GM19455 (cell line): ENCODE data around the gene HEMGN.

Experiments used
- ATAC-seq: cut with Tn5 transposase; IDR thresholded peaks from one replicate; pipeline ENCODE4 v1.9.1; 2021; ENCODE audit not compliant: unreplicated experiment

HEMGN gene

DNA sequence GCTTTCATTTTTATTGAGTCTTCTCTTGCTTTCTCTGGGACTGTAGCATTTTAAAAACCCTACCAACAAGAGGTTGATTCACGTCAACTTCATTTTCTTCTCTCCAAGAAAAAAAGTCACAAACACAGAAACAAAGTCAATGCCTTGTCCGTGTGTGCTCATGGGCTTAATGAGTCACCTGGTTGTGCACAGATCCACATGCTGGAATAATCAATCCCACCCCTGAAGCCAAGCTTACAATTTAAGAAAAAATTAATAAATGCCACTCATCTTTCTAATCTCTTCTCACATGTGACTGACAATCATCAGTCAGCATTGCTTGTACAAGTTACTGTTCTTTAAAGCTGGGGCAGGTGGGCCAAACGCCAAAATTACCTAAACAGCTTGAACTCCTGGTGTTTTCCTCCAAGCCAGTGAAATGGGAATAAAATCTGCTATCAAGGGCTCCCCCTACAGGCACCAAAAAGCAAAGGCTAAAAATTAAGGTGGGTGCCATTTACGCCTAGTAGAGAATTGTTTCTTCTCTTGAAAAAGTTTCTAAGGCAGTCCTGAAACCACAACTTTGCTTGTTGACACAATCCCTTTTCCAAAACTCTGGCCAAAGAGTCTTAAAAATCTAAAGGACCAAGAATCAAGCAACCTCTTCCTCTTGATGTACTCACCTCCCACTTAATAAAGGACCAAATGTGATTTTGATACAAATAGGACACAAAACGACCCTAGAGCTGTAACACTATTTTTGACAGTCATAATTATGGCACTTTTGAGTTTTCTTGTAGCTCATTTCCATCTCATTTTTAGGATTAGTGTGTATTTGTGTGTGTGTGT lies 37.0 kb downstream of the HEMGN start:
- no peak for ATAC-seq

DNA sequence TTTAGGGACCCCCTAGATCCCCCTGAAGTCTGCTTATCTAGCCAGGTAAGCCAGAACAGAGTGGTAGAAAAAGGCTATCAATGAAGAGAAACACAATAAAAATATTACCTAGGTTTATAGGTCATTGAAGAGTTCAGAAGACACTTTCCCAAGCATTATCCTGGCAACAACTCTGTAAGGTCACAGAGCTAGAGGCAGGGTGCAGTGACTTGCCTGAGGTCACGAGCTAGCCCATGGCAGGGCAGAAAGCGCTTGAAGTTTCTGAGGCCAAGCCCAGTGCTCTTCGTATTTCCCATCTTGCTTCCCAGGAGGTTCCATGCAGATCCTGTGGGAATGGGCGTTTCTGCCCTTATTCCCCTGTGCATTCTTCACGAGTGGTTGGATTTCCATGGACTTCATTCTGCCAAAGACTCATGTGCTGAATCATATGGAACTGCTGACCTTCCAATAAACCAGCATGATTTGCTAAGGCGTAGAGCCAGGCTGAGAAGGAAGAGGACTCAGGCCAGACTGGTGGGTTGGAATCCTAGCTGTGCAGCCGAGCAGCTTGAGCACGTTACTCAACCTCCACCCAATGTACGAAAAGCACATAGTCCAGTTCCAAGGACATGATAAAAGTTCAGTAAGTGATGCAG lies 37.8 kb downstream of the HEMGN start:
- no peak for ATAC-seq

DNA sequence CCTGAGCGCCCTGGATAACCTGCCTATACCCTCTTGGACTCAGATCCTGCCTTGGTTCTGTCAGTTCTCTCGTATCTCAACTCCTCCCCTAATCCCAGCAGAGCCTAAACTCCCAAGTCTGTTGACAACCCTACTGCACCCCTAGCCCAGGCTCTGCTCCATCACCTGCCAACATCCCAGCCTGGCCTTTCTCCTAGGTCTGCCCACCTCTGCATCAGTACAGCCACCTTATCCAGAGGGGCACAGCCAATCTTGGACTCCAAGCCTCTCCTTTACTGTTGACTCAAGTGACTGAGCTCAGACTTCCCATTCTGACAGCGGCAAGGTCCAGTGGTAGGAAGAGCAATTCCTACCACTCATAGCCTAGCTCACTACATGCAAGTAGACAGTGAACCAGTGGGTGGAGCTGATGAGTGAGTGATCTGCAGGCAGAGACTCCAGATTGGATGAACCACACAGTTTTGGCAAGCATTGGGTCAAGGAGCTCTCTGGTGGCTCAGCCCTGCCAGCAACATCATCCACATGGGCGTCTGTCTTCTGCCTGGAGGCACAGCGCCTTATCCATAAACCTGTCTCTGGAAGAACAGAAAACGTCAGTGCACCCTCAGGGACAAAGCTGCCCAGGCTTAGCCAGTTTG lies 42.2 kb downstream of the HEMGN start:
- ATAC-seq: no peak

DNA sequence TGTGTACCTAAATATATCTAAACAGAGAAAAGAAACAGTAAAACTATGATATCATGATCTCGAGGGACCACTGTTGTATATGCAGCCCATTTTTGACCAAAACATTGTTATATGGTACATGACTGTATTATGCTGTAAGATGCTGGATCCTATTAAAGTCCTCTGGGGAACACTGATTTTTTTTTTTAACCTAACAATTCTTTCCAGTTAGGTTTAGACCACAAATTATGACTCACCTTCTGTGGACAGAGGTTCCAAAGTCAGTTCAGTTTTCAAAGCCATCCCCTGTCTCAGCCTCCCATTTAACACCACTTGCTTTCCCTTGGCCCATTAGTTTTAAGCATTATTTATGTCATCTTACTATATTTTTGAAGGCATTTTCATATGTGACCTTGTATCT lies 42.8 kb downstream of the HEMGN start:
- no peak for ATAC-seq

DNA sequence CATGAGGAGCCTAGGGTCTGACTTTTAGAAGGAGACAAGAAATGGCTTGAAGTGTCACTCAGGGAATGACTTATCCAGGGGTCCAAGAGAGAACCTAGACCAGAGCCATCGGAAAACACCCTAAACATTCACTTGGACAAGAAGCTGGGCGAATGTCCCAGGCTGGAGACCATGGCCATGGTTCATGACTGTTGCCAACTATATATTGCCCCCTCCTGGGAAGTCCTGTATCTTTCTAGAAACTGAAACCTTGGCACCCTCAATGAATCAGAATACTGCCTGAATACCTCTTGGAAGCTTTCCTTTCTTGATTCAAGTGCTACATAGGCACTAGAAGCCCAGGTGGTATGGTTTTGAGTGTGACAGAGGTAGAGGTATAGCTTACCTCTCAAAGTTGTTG lies 45.6 kb downstream of the HEMGN start:
- no peak for ATAC-seq

DNA sequence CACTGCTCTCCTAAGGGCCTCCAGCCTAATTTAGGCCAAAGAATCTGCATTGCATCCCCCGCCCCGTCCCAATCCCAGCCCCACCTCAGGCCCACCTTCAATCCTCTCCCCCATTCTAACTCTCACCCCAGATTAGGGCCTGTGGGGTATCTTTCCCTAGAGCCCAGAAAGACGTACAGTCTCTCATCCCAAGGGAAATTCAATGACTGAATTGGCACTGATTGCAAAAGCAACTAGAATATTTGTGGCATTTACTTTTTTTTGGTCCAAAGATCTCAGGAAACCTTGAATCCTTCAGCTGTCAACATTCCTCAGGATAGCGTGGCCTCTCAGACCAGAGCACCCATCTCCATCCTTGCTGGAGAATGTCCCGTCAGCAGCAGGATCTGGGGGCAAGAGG lies 46.2 kb downstream of the HEMGN start:
- ATAC-seq: no peak

DNA sequence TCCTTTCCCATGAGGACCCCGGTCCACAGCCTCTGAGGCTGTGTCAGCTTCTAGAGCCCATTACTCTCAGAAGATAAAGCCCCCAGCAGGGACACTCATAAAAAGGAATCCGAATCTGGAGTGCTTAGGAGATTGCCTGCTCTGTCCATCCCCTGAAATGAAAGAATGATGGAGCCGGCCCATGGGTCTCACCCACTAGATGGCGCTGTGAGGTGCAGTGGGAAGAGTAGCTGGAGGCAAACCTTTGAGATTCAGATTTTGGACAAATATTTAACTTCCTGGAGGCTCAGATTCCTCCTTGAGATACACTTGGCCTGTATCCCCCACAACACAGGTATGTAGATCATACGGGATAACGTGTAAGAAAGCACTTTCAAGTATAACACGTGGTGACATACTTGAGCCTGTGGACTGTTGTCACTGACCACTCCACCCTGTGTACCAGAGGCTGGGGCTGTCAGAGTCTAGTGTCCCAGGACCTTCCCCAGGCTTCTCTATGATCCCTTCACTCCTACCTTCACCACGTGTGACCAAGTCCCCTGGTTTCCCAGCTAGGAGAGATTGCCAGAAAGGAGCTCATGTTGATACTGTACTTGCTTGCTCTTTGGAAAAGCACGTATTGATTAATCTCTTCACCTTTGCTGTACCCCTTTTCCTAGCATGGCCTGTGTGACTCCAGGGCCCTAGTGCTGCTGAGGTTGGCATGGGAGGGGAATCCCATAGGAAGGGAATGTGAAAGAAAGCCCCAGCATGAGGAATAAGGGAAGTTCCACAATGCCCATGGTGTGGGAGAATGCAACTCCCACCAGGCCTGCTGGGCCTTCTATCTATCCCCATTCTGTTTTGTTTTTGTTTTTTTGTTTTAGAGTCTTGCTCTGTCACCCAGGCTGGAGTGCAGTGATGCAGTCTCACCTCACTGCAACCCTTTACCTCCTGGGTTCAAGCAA lies 47.8 kb downstream of the HEMGN start:
- ATAC-seq: no peak

DNA sequence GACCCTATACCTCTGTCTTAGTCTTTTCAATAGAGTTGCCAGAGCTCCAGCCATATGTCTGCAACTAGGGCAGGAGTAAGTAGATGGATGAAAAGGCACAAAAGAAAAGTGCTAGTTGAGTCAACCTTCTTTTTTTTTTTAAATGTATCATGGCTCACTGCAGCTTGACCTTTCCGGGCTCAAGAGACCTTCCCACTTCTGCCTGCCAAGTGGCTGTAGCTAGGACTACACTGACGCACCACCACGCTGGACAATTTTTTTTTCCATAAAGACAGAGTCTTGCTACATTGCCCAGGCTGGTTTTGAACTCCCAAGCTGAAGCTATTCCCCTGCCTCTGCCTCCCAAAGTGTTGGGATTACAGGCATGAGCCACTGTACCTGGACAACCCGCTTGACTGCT lies 57.6 kb downstream of the HEMGN start:
- ATAC-seq: no peak
